ENCODE measurements around the gene MCRIP1. TPM values are rescaled to one million over a fixed set of nuclear protein-coding genes. Genes with fewer than 3 reads are reported as not detected.

MCRIP1 gene
- total and polyA plus RNA-seq, 9 of the 15 experiments (the other 6 are each of a cell fraction or from before 2014, with no cell fraction given): 0.39 to 35.8 (median 9.7) TPM

GRCh38 chr17:81821603-81822311, 11.3 kb downstream of the MCRIP1 start (continued):
- TF ChIP-seq, protein P1, sequence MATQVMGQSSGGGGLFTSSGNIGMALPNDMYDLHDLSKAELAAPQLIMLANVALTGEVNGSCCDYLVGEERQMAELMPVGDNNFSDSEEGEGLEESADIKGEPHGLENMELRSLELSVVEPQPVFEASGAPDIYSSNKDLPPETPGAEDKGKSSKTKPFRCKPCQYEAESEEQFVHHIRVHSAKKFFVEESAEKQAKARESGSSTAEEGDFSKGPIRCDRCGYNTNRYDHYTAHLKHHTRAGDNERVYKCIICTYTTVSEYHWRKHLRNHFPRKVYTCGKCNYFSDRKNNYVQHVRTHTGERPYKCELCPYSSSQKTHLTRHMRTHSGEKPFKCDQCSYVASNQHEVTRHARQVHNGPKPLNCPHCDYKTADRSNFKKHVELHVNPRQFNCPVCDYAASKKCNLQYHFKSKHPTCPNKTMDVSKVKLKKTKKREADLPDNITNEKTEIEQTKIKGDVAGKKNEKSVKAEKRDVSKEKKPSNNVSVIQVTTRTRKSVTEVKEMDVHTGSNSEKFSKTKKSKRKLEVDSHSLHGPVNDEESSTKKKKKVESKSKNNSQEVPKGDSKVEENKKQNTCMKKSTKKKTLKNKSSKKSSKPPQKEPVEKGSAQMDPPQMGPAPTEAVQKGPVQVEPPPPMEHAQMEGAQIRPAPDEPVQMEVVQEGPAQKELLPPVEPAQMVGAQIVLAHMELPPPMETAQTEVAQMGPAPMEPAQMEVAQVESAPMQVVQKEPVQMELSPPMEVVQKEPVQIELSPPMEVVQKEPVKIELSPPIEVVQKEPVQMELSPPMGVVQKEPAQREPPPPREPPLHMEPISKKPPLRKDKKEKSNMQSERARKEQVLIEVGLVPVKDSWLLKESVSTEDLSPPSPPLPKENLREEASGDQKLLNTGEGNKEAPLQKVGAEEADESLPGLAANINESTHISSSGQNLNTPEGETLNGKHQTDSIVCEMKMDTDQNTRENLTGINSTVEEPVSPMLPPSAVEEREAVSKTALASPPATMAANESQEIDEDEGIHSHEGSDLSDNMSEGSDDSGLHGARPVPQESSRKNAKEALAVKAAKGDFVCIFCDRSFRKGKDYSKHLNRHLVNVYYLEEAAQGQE (IDR thresholded peaks at IDR 0.05; ENCODE audit: borderline replicate concordance): peak; percentile 75
- TF ChIP-seq, protein P1 (CRISPR knock-in tag; IDR thresholded peaks at IDR 0.05; ENCODE audit: low read depth): peak; percentile 22; the same call in 1 of the 2 replicates
- peak; percentile 97 for TF ChIP-seq MYC (IDR thresholded peaks at IDR 0.05; ENCODE audit: low read depth, low read length)
- TF ChIP-seq MYC (CRISPR knock-in tag; IDR thresholded peaks at IDR 0.05; ENCODE audit: borderline replicate concordance, low read depth): 0 out of 2 replicates have a peak, but pooled peaks have one; percentile 36
- no peak for TF ChIP-seq MAFG (tag; conservative IDR thresholded peaks at IDR 0.05)
- TF ChIP-seq TFAM (CRISPR knock-in tag; conservative IDR thresholded peaks at IDR 0.05): no peak
- no peak for TF ChIP-seq CEBPZ (IDR thresholded peaks at IDR 0.05; ENCODE audit: borderline replicate concordance, low read depth, low read length)
- TF ChIP-seq ARNT (IDR thresholded peaks at IDR 0.05): 0 out of 4 replicates have a peak, but pooled peaks of 1 of the 2 experiments have one; percentile 56
- 0 out of 2 replicates have a peak, but pooled peaks have one; percentile 64 for TF ChIP-seq ERF (CRISPR knock-in tag; IDR thresholded peaks at IDR 0.05)
- peak; percentile 83 for TF ChIP-seq RBBP5 (IDR thresholded peaks at IDR 0.05; ENCODE audit: borderline replicate concordance, insufficient read depth, low read length, poor library complexity, severe bottlenecking)
- TF ChIP-seq TEAD4 (IDR thresholded peaks at IDR 0.05; ENCODE audit: low read length): no peak; the same call in 1 of the 2 replicates
- no peak for TF ChIP-seq TEAD4 (CRISPR knock-in tag; IDR thresholded peaks at IDR 0.05; ENCODE audit: borderline replicate concordance)
- peak; percentile 26 to 92; a peak in 3 of 4 replicates for TF ChIP-seq RCOR1 (IDR thresholded peaks at IDR 0.05; ENCODE audit: borderline replicate concordance in 1 of 2, low read depth in 2 of 2, low read length in 2 of 2)
- no peak for TF ChIP-seq NFYB (IDR thresholded peaks at IDR 0.05; ENCODE audit: extremely low read depth, insufficient read length)
- 0 out of 2 replicates have a peak, but pooled peaks have one; percentile 38 for TF ChIP-seq SMARCC2 (IDR thresholded peaks at IDR 0.05; ENCODE audit: low read depth)
- TF ChIP-seq ZNF507 (tag; conservative IDR thresholded peaks at IDR 0.05): no peak

All from K562 (cell line).